Transverse colon (tissue), 4 donors: ENCODE data around the gene DEDD. TPM values are rescaled to one million over a fixed set of nuclear protein-coding genes. Genes with fewer than 3 reads are reported as not detected.

ENCODE experiments used
- DNase-seq: peaks from one replicate; pipeline ENCODE4 v3.0.0-alpha.2; 2019
- H3K27ac ChIP-seq, 4 donors: fragments of 200-600 bp; sonication (generic); 2 replicates each; pipeline ENCODE4 v1.5.1; 2016 to 2018; ENCODE audit warnings: inconsistent platforms in 4 of 4
- H3K27me3 ChIP-seq: fragments of 200-600 bp; sonication (generic); 2 replicates; pipeline ENCODE4 v1.5.1; 2017; ENCODE audit warnings: inconsistent platforms
- H3K36me3 ChIP-seq, 4 donors: fragments of 200-600 bp; sonication (generic); 2 replicates each; pipeline ENCODE4 v1.5.1; 2017 to 2019; ENCODE audit warnings: inconsistent platforms in 4 of 4
- H3K4me1 ChIP-seq, 4 donors: fragments of 200-600 bp; sonication (generic); 2 replicates each; pipeline ENCODE4 v1.5.1; 2017 to 2020; ENCODE audit warnings: inconsistent platforms in 4 of 4
- H3K4me3 ChIP-seq, 4 donors: fragments of 200-600 bp; sonication (generic); 1 replicate in 1 of 4; 2 replicates in 3 of 4; pipeline versions ENCODE4 v1.5.1 to v1.6.1; 2017 to 2019; ENCODE audit warnings: inconsistent platforms in 4 of 4
- H3K9me3 ChIP-seq, 2 donors: fragments of 200-600 bp; sonication (generic); 2 replicates each; pipeline ENCODE4 v1.5.1; 2017 to 2019; ENCODE audit warnings: inconsistent platforms in 2 of 2
- CTCF ChIP-seq, 5 experiments: fragments of 200-600 bp in 3 of 5; fragments of 450-650 bp in 2 of 5; sonication (generic) in 3 of 5; IDR thresholded peaks; 1 replicate in 2 of 5; 2 replicates in 3 of 5; pipeline ENCODE4 v1.5.1; 2016 to 2017; ENCODE audit warnings: antibody characterized with exemption in 5 of 5, inconsistent platforms in 3 of 5, mild to moderate bottlenecking in 2 of 5, moderate library complexity in 1 of 5
- EP300 ChIP-seq: sonication (generic); formaldehyde crosslinking; IDR thresholded peaks from one replicate; pipeline ENCODE4 v1.6.1; 2017; ENCODE audit warnings: antibody characterized with exemption, low read depth
- POLR2A ChIP-seq: fragments of 450-650 bp; IDR thresholded peaks from one replicate; pipeline ENCODE4 v1.6.1; 2016; ENCODE audit warnings: antibody characterized with exemption, mild to moderate bottlenecking, moderate library complexity
- POLR2AphosphoS5 ChIP-seq, 3 donors: sonication (generic); formaldehyde crosslinking; IDR thresholded peaks; one replicate each; pipeline ENCODE4 v1.6.1; 2016; ENCODE audit warnings: antibody characterized with exemption in 3 of 3
- WGBS, 2 donors: methylation state at CpG; one replicate each; pipeline ENCODE4 v1.1.5; 2018; ENCODE audit warnings: low coverage in 1 of 2; 5-methylcytosine and 5-hydroxymethylcytosine counted together
- in situ Hi-C, 4 donors: fragments of 200-750 bp; cut with MboI; loops; one replicate each; pipeline versions ENCODE4 v1.15.0 to v1.15.1; 2017; ENCODE audit warnings: low sequenced_read_pairs in 3 of 4, low pct_ligation_motif_present in 1 of 4, low pct_unique_long_range_greater_than_20kb in 1 of 4
- intact Hi-C: fragments of 100-400 bp; cut with DNase I; formaldehyde crosslinking; loops from one replicate; pipeline ENCODE4 v1.15.1; 2023; ENCODE audit warnings: low total_unique reads
- total RNA-seq, 4 donors: library from RNA; depleted of rRNA; stranded (reverse); fragments of >200 nt; gene quantifications; one replicate each; pipeline ENCODE4 v1.1.0, GENCODE V29; 2016

The DEDD gene
- total RNA-seq, 4 donors from 2014 or later: 30.3 to 73.7 (median 38.6) TPM

GRCh38 chr1:161084597-161084988, 47.9 kb downstream of the DEDD start:
- in situ Hi-C loops (loop anchor here in 1 of 4 donors (25.0 kb wide), 1 partner anchor 247 kb away; no protein-coding TSS in a partner anchor), intact Hi-C loops (no loop called here)
- no peaks in the 10 kb centered on the region for H3K27me3 ChIP-seq
- DNase-seq: no peak
- H3K9me3 ChIP-seq: no peaks in the 10 kb centered on the region
- H3K4me3 ChIP-seq: no peak overlapping the region
- no peaks in the 10 kb centered on the region for H3K36me3 ChIP-seq
- H3K27ac ChIP-seq: no peak overlapping the region
- TF ChIP-seq POLR2AphosphoS5 (IDR thresholded peaks at IDR 0.05) (no peak), CTCF (IDR thresholded peaks at IDR 0.05) (no peak), EP300 (no peak), POLR2A (no peak)
- peaks cover 8 to 27% (median 21%) of the 10 kb centered on the region in 4 donors for H3K4me1 ChIP-seq
- WGBS, 2 donors: 87% methylated on average over 1 of the region's 1 CpG; no CpG with 5 or more reads in 1 of the 2 donors

- no peak for DNase-seq
- peak overlapping the region; percentile 34 to 58 (median 42) for H3K27ac ChIP-seq
- H3K4me3 ChIP-seq: no peak overlapping the region
- H3K4me1 ChIP-seq: peaks cover 8 to 21% (median 18%) of the 10 kb centered on the region in 4 donors
- in situ Hi-C loops: loop anchor here in 1 of 4 donors (25.0 kb wide), 1 partner anchor 247 kb away; no protein-coding TSS in a partner anchor
- H3K27me3 ChIP-seq: no peaks in the 10 kb centered on the region
- TF ChIP-seq CTCF (IDR thresholded peaks at IDR 0.05) (no peak), POLR2A (no peak), EP300 (no peak), POLR2AphosphoS5 (IDR thresholded peaks at IDR 0.05) (no peak)
- no peaks in the 10 kb centered on the region for H3K36me3 ChIP-seq
- H3K9me3 ChIP-seq: no peaks in the 10 kb centered on the region
- intact Hi-C loops: no loop called here
- 60 to 68% methylated on average over 3 to 10 of the region's 10 CpGs for WGBS, 2 donors
Observed at GRCh38 chr1:161083748-161084596, 48.5 kb downstream of the DEDD start.

GRCh38 chr1:161082996-161083747, 49.3 kb downstream of the DEDD start:
- in situ Hi-C loops (loop anchor here in 1 of 4 donors (25.0 kb wide), 1 partner anchor 246 kb away; no protein-coding TSS in a partner anchor), intact Hi-C loops (no loop called here)
- Histone ChIP-seq H3K9me3 (no peaks in the 10 kb centered on the region), H3K4me3 (no peak overlapping the region), H3K4me1 (peaks cover 8 to 19% (median 16%) of the 10 kb centered on the region in 4 donors), H3K27ac (peak overlapping the region; percentile 34 to 58 (median 42)), H3K36me3 (no peaks in the 10 kb centered on the region), H3K27me3 (no peaks in the 10 kb centered on the region)
- 63 to 87% methylated on average over 3 to 8 of the region's 8 CpGs for WGBS, 2 donors
- TF ChIP-seq POLR2AphosphoS5 (IDR thresholded peaks at IDR 0.05) (peak; percentile 11 to 76 (median 58)), CTCF (IDR thresholded peaks at IDR 0.05) (no peak)
- DNase-seq: peak; percentile 88

- Histone ChIP-seq H3K36me3 (no peaks in the 10 kb centered on the region), H3K9me3 (no peaks in the 10 kb centered on the region), H3K27me3 (no peaks in the 10 kb centered on the region), H3K4me3 (no peak overlapping the region), H3K4me1 (peaks cover 8 to 19% (median 16%) of the 10 kb centered on the region in 4 donors), H3K27ac (peak overlapping the region in 1 of 4 donors; percentile 34)
- DNase-seq: no peak
- TF ChIP-seq POLR2AphosphoS5 (IDR thresholded peaks at IDR 0.05): no peak
- TF ChIP-seq POLR2A: no peak
- TF ChIP-seq CTCF (IDR thresholded peaks at IDR 0.05): no peak
- no peak for TF ChIP-seq EP300
- in situ Hi-C loops (loop anchor here in 1 of 4 donors (25.0 kb wide), 1 partner anchor 245 kb away; no protein-coding TSS in a partner anchor), intact Hi-C loops (no loop called here)
- 76% methylated on average over 2 of the region's 2 CpGs; no CpG with 5 or more reads in 1 of the 2 donors for WGBS, 2 donors
Observed at GRCh38 chr1:161082483-161082882, 50.0 kb downstream of the DEDD start.
